HG03571 (cell line): Measurements from ENCODE around the gene FKTN.

Experiments used
- ATAC-seq: cut with Tn5 transposase; IDR thresholded peaks from one replicate; pipeline ENCODE4 v1.9.1; 2021; ENCODE audit not compliant: unreplicated experiment

The FKTN gene

GRCh38 chr9:105625088-105625487, 67.2 kb downstream of the FKTN start:
- ATAC-seq, result no peak

- ATAC-seq, result no peak
These were observed 74.9 kb downstream of the FKTN start for GRCh38 chr9:105632807-105633206.

- no peak for ATAC-seq
These were observed 75.5 kb downstream of the FKTN start for GRCh38 chr9:105633411-105633810.

GRCh38 chr9:105636331-105636730, 78.4 kb downstream of the FKTN start:
- ATAC-seq, result no peak

- ATAC-seq, result no peak
These were observed 80.0 kb downstream of the FKTN start for GRCh38 chr9:105637787-105638395.

- ATAC-seq, result no peak
These were observed 82.0 kb downstream of the FKTN start for GRCh38 chr9:105639936-105640335.

GRCh38 chr9:105643795-105644194, 85.9 kb downstream of the FKTN start:
- ATAC-seq, result no peak

- no peak for ATAC-seq
These were observed 89.1 kb downstream of the FKTN start for GRCh38 chr9:105646879-105647594.

- ATAC-seq, result no peak
These were observed 89.8 kb downstream of the FKTN start for GRCh38 chr9:105647595-105648349.

- no peak for ATAC-seq
These were observed 93.9 kb downstream of the FKTN start for GRCh38 chr9:105651806-105652205.

GRCh38 chr9:105656131-105656921, 98.4 kb downstream of the FKTN start:
- no peak for ATAC-seq

GRCh38 chr9:105658351-105658750, 100.4 kb downstream of the FKTN start:
- ATAC-seq, result no peak

- no peak for ATAC-seq
These were observed 103.1 kb downstream of the FKTN start for GRCh38 chr9:105661011-105661410.

GRCh38 chr9:105662184-105663104, 104.5 kb downstream of the FKTN start, which contains the start of gene TAL2:
TSS of gene TAL2 (plus strand) at chr9:105662457. CDS start at chr9:105662497, 40 bp downstream.
- no peak for ATAC-seq

GRCh38 chr9:105663914-105664313, 106.0 kb downstream of the FKTN start:
- ATAC-seq, result no peak

- no peak for ATAC-seq
These were observed 109.9 kb downstream of the FKTN start for GRCh38 chr9:105667867-105668266.

GRCh38 chr9:105670315-105670714, 112.4 kb downstream of the FKTN start:
- ATAC-seq, result no peak

GRCh38 chr9:105670775-105671174, 112.8 kb downstream of the FKTN start:
- no peak for ATAC-seq

- no peak for ATAC-seq
These were observed 114.8 kb downstream of the FKTN start for GRCh38 chr9:105672711-105673234.

- ATAC-seq, result no peak
These were observed 116.0 kb downstream of the FKTN start for GRCh38 chr9:105673850-105674387.
